HepG2 (cell line): ENCODE results near the gene LMX1B. TPM values are rescaled to one million over a fixed set of nuclear protein-coding genes. Genes with fewer than 3 reads are reported as not detected.

Experiments
- ATAC-seq: fragments of 200-7000 bp; cut with Tn5 transposase; 3 replicates; pipeline ENCODE4 v1.9.1; 2020; ENCODE audit warnings: mild to moderate bottlenecking, moderate library complexity
- BruUV-seq: library from RNA; stranded (reverse); fragments of 400-500 nt; replicated peaks from 2 replicates; lab custom pipeline; 2021; lab: Mats Ljungman, UMichigan
- CTCF ChIA-PET: fragments of 300-600 bp; formaldehyde crosslinking; extraction: SDS; loops from one replicate; lab custom pipeline; 2021; ENCODE audit warnings: low total read pairs, inconsistent platforms, low intra/inter-chr PET ratio; lab: Yijun Ruan, JAX
- POLR2A ChIA-PET: fragments of 350-600 bp; sonication (Branson Sonifier 250); formaldehyde crosslinking; loops from one replicate; lab custom pipeline; 2020; ENCODE audit warnings: antibody characterized with exemption, inconsistent platforms; lab: Yijun Ruan, JAX
- DNase-seq: peaks from one replicate; pipeline ENCODE4 v3.0.0-alpha.2; 2015; ENCODE audit warnings: low spot score
- FAIRE-seq: peaks from 3 replicates; lab custom pipeline; 2011; peaks lifted over from hg19 to GRCh38; lab: Jason Lieb, UNC
- H2AFZ ChIP-seq: one replicate; pipeline ENCODE4 v1.6.1; 2011; ENCODE audit warnings: low read length, inconsistent platforms
- H3K27ac ChIP-seq: fragments of 300-600 bp; 3 replicates; pipeline ENCODE4 v1.8.0; 2011; ENCODE audit warnings: mixed run types, mild to moderate bottlenecking, mixed read lengths, low read length, inconsistent platforms; ENCODE audit not compliant: insufficient read depth; ENCODE audit errors: extremely low read length
- H3K27me3 ChIP-seq, 2 experiments: fragments of 200-600 bp in 1 of 2; 2 replicates in 1 of 2; 3 replicates in 1 of 2; pipeline versions ENCODE4 v1.6.0 to v1.8.0; 2011; ENCODE audit warnings: low read length in 2 of 2, mild to moderate bottlenecking in 2 of 2, moderate library complexity in 2 of 2, inconsistent platforms in 1 of 2; ENCODE audit not compliant: insufficient read depth in 2 of 2, control insufficient read depth in 1 of 2
- H3K36me3 ChIP-seq, 2 experiments: fragments of 200-600 bp in 1 of 2; replicated peaks in 1 of 2; 2 replicates in 1 of 2; 3 replicates in 1 of 2; pipeline versions ENCODE4 v1.5.1 to v1.8.0; 2011; ENCODE audit warnings: low read length in 2 of 2, inconsistent platforms in 1 of 2; ENCODE audit not compliant: insufficient read depth in 2 of 2, control insufficient read depth in 1 of 2
- H3K4me1 ChIP-seq: 2 replicates; pipeline ENCODE4 v1.5.1; 2012; ENCODE audit warnings: low read length, inconsistent platforms; ENCODE audit not compliant: insufficient read depth
- H3K4me2 ChIP-seq: 2 replicates; pipeline ENCODE4 v1.6.0; 2011; ENCODE audit warnings: low read depth, low read length, inconsistent platforms
- H3K4me3 ChIP-seq, 3 experiments: fragments of 200-600 bp in 1 of 3; sonication (generic), shearing (Covaris generic) in 1 of 3; replicated peaks in 1 of 3; 2 replicates each; pipeline ENCODE4 v1.5.1; 2011 to 2016; ENCODE audit warnings: low read length in 3 of 3, inconsistent platforms in 2 of 3, low read depth in 2 of 3, mild to moderate bottlenecking in 2 of 3, control low read depth in 1 of 3, mixed read lengths in 1 of 3; ENCODE audit not compliant: insufficient read depth in 1 of 3
- H3K79me2 ChIP-seq: one replicate; pipeline ENCODE4 v1.6.1; 2011; ENCODE audit warnings: low read length, inconsistent platforms; ENCODE audit not compliant: insufficient read depth
- H3K9ac ChIP-seq: 2 replicates; pipeline ENCODE4 v1.6.0; 2011; ENCODE audit warnings: mild to moderate bottlenecking, low read depth, low read length, inconsistent platforms; ENCODE audit not compliant: insufficient read depth
- H3K9me3 ChIP-seq: 2 replicates; pipeline ENCODE4 v1.5.1; 2012; ENCODE audit warnings: mild to moderate bottlenecking, low read length
- H4K20me1 ChIP-seq: 2 replicates; pipeline ENCODE4 v1.6.0; 2011; ENCODE audit warnings: inconsistent platforms, mild to moderate bottlenecking, low read length, moderate library complexity; ENCODE audit not compliant: insufficient read depth
- ETV5 ChIP-seq: IDR thresholded peaks from 2 replicates; pipeline ENCODE4 v1.6.1; 2018; ENCODE audit warnings: missing biosample characterization, missing genetic modification reagents, inconsistent platforms, borderline replicate concordance
- FOXA3 ChIP-seq: IDR thresholded peaks from 2 replicates; pipeline ENCODE4 v1.6.1; 2016; ENCODE audit warnings: missing genetic modification reagents, missing compliant biosample characterization
- ISX ChIP-seq: sonication (generic); formaldehyde crosslinking; conservative IDR thresholded peaks from 2 replicates; pipeline ENCODE4 v1.5.0; 2020; ENCODE audit warnings: missing genetic modification reagents
- KAT7 ChIP-seq: IDR thresholded peaks from 2 replicates; pipeline ENCODE4 v1.6.1; 2018; ENCODE audit warnings: borderline replicate concordance, missing compliant biosample characterization
- MAF1 ChIP-seq: sonication (generic); formaldehyde crosslinking; IDR thresholded peaks from 2 replicates; pipeline ENCODE4 v1.5.0; 2020; ENCODE audit warnings: missing genetic modification reagents, borderline replicate concordance
- MAFF ChIP-seq: IDR thresholded peaks from 2 replicates; pipeline ENCODE4 v1.6.1; 2011; ENCODE audit warnings: low read depth, low read length, improper control_type of control experiment
- PHF5A ChIP-seq: IDR thresholded peaks from one replicate; pipeline ENCODE4 v1.6.1; 2018; ENCODE audit warnings: low read depth, missing genetic modification reagents; ENCODE audit not compliant: unreplicated experiment
- POGZ ChIP-seq: sonication (generic); formaldehyde crosslinking; IDR thresholded peaks from 2 replicates; pipeline ENCODE4 v1.4.0; 2020; ENCODE audit warnings: mild to moderate bottlenecking, missing genetic modification reagents
- SRY ChIP-seq: sonication (generic); formaldehyde crosslinking; IDR thresholded peaks from 2 replicates; pipeline ENCODE4 v1.8.0; 2022; ENCODE audit warnings: mild to moderate bottlenecking, missing genetic modification reagents
- TBL1XR1 ChIP-seq: fragments of 150-350 bp; IDR thresholded peaks from 2 replicates; pipeline ENCODE4 v1.6.1; 2014; ENCODE audit warnings: borderline replicate concordance, low read length; ENCODE audit not compliant: partially characterized antibody
- ZNF263 ChIP-seq: sonication (generic); formaldehyde crosslinking; IDR thresholded peaks from 2 replicates; pipeline ENCODE4 v1.4.0; 2020; ENCODE audit warnings: missing genetic modification reagents
- WGBS: methylation state at CpG from one replicate; pipeline ENCODE4 v1.1.6; 2017; ENCODE audit warnings: low lambda C conversion rate; 5-methylcytosine and 5-hydroxymethylcytosine counted together
- in situ Hi-C: cut with HindIII; loops from 2 replicates; pipeline ENCODE4 v1.10.0; 2017; ENCODE audit warnings: low pct_unique_long_range_greater_than_20kb; ENCODE audit not compliant: extremely low pct_ligation_motif_present
- intact Hi-C: fragments of 100-400 bp; cut with micrococcal nuclease; formaldehyde crosslinking; loops from one replicate; pipeline ENCODE4 v1.10.0; 2022; ENCODE audit not compliant: unreplicated experiment
- polyA plus RNA-seq, 8 experiments: library from polyadenylated mRNA; depleted of rRNA in 3 of 8; stranded (reverse) in 7 of 8; unstranded in 1 of 8; fragments of >200 nt; fragmentation: Illumina TruSeq in 4 of 8; extraction: Trizol in 4 of 8; gene quantifications; 2 replicates each; pipeline versions ENCODE4 v1.2.1 to v1.2.3, GENCODE V29; 2011 to 2016; ENCODE audit warnings: low read depth in 4 of 8, missing spikeins in 1 of 8, mixed read lengths in 1 of 8; ENCODE audit not compliant: insufficient read depth in 1 of 8
- total RNA-seq, 5 experiments: library from RNA; depleted of rRNA; stranded (reverse); fragments of >200 nt; fragmentation: Illumina TruSeq; extraction: Trizol; gene quantifications; 2 replicates each; pipeline ENCODE4 v1.2.3, GENCODE V29; 2016; ENCODE audit warnings: low read depth in 1 of 5
- TF ChIP-seq, protein P1 (sequence below): sonication (generic); formaldehyde crosslinking; IDR thresholded peaks from 2 replicates; pipeline ENCODE4 v1.4.0; 2020; ENCODE audit warnings: missing genetic modification reagents, borderline replicate concordance
- TF ChIP-seq, protein P2 (sequence below): sonication (generic); formaldehyde crosslinking; conservative IDR thresholded peaks from 2 replicates; pipeline ENCODE4 v1.4.0; 2020; ENCODE audit warnings: missing genetic modification reagents
- TF ChIP-seq, protein P3 (sequence below): IDR thresholded peaks from 2 replicates; pipeline ENCODE4 v1.6.1; 2016
- TF ChIP-seq, protein P4 (sequence below): sonication (generic); formaldehyde crosslinking; IDR thresholded peaks from 2 replicates; pipeline ENCODE4 v1.5.0; 2020; ENCODE audit warnings: mild to moderate bottlenecking, missing genetic modification reagents, moderate library complexity

LMX1B gene
- total and polyA plus RNA-seq, 2 of the 13 experiments (the other 11 are each of a cell fraction or from before 2014, with no cell fraction given), result not detected

DNA sequence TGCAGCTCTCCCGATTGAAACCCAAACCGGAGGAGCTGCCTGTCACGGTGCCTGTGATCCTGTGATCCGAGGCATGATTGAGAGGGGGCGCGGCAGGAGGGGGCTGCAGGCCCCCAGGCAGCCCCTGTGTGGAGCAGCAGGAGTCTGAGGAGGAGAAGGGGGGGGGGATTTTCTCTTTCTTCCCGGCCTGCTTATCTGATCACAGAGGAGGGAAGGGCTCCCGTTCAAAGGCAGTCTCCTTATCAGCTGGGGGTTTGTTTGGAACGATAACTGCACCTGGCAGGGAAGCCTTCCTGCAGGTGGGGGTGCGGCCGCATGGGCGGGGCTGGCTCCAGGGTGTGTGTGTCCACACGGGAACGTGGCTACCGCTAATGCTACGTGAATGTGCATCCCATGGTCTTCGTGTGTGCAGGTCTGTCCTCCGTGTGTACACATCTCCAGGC is 38.4 kb downstream of the LMX1B start:
- WGBS, result 0% methylated on average over 8 of the region's 18 CpGs
- no peak overlapping the region for H3K9ac ChIP-seq
- no peak for FAIRE-seq
- no peaks in the 10 kb centered on the region for H3K4me1 ChIP-seq
- no peak overlapping the region for H3K4me3 ChIP-seq
- ChIA-PET POLR2A (no interaction called here), CTCF (no interaction called here)
- peaks cover 17 to 84% of the 10 kb centered on the region in 2 experiments for H3K27me3 ChIP-seq
- no peak overlapping the region for H3K4me2 ChIP-seq
- no TSS peak for BruUV-seq
- no peak for ATAC-seq
- in situ Hi-C loops, result no loop called here
- H3K79me2 ChIP-seq, result no peaks in the 10 kb centered on the region
- H3K27ac ChIP-seq, result no peak overlapping the region
- no peaks in the 10 kb centered on the region for H3K9me3 ChIP-seq
- H2AFZ ChIP-seq, result no peak overlapping the region
- no peaks in the 10 kb centered on the region for H3K36me3 ChIP-seq
- intact Hi-C loops, result no loop called here
- DNase-seq, result no peak
- H4K20me1 ChIP-seq, result no peaks in the 10 kb centered on the region
- TF ChIP-seq SRY (CRISPR knock-in tag) (no peak), ISX (CRISPR knock-in tag) (no peak), POGZ (CRISPR knock-in tag) (no peak), MAFF (no peak), PHF5A (CRISPR knock-in tag) (no peak), MAF1 (CRISPR knock-in tag) (no peak), FOXA3 (CRISPR knock-in tag) (no peak), TBL1XR1 (no peak), ETV5 (CRISPR knock-in tag) (no peak), KAT7 (CRISPR knock-in tag) (no peak), ZNF263 (CRISPR knock-in tag) (no peak)
- TF ChIP-seq, protein P1, sequence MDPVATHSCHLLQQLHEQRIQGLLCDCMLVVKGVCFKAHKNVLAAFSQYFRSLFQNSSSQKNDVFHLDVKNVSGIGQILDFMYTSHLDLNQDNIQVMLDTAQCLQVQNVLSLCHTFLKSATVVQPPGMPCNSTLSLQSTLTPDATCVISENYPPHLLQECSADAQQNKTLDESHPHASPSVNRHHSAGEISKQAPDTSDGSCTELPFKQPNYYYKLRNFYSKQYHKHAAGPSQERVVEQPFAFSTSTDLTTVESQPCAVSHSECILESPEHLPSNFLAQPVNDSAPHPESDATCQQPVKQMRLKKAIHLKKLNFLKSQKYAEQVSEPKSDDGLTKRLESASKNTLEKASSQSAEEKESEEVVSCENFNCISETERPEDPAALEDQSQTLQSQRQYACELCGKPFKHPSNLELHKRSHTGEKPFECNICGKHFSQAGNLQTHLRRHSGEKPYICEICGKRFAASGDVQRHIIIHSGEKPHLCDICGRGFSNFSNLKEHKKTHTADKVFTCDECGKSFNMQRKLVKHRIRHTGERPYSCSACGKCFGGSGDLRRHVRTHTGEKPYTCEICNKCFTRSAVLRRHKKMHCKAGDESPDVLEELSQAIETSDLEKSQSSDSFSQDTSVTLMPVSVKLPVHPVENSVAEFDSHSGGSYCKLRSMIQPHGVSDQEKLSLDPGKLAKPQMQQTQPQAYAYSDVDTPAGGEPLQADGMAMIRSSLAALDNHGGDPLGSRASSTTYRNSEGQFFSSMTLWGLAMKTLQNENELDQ, result no peak
- TF ChIP-seq, protein P2, sequence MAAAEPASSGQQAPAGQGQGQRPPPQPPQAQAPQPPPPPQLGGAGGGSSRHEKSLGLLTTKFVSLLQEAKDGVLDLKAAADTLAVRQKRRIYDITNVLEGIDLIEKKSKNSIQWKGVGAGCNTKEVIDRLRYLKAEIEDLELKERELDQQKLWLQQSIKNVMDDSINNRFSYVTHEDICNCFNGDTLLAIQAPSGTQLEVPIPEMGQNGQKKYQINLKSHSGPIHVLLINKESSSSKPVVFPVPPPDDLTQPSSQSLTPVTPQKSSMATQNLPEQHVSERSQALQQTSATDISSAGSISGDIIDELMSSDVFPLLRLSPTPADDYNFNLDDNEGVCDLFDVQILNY (CRISPR knock-in tag), result no peak
- TF ChIP-seq, protein P3, sequence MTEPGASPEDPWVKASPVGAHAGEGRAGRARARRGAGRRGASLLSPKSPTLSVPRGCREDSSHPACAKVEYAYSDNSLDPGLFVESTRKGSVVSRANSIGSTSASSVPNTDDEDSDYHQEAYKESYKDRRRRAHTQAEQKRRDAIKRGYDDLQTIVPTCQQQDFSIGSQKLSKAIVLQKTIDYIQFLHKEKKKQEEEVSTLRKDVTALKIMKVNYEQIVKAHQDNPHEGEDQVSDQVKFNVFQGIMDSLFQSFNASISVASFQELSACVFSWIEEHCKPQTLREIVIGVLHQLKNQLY (CRISPR knock-in tag), result no peak
- TF ChIP-seq, protein P4, sequence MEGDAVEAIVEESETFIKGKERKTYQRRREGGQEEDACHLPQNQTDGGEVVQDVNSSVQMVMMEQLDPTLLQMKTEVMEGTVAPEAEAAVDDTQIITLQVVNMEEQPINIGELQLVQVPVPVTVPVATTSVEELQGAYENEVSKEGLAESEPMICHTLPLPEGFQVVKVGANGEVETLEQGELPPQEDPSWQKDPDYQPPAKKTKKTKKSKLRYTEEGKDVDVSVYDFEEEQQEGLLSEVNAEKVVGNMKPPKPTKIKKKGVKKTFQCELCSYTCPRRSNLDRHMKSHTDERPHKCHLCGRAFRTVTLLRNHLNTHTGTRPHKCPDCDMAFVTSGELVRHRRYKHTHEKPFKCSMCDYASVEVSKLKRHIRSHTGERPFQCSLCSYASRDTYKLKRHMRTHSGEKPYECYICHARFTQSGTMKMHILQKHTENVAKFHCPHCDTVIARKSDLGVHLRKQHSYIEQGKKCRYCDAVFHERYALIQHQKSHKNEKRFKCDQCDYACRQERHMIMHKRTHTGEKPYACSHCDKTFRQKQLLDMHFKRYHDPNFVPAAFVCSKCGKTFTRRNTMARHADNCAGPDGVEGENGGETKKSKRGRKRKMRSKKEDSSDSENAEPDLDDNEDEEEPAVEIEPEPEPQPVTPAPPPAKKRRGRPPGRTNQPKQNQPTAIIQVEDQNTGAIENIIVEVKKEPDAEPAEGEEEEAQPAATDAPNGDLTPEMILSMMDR, result no peak
